Measurements from ENCODE around the gene TCERG1L. TPM values are rescaled to one million over a fixed set of nuclear protein-coding genes. Genes with fewer than 3 reads are reported as not detected.

The TCERG1L gene
- total RNA-seq, 2 donors from 2014 or later: not detected

- Histone ChIP-seq H3K9me3 (no peaks in the 10 kb centered on the region), H3K4me1 (ENCODE audit: control insufficient read depth in 1 of 2, low read depth in 2 of 2) (no peaks in the 10 kb centered on the region), H3K27me3 (replicated peaks; ENCODE audit: insufficient read depth) (no peaks in the 10 kb centered on the region), H3K27ac (no peak overlapping the region), H3K36me3 (no peaks in the 10 kb centered on the region), H3K4me3 (no peak overlapping the region)
- no peak for DNase-seq (ENCODE audit: low spot score)
- no peak for ATAC-seq (ENCODE audit: insufficient number of reproducible peaks, low FRiP score, low read depth)
- TF ChIP-seq CTCF (IDR thresholded peaks at IDR 0.05): no peak
Observed at GRCh38 chr10:131258256-131258655, 53.3 kb downstream of the TCERG1L start.

GRCh38 chr10:131257027-131257426 lies 54.5 kb downstream of the TCERG1L start:
- H3K4me3 ChIP-seq: no peak overlapping the region
- no peaks in the 10 kb centered on the region for H3K4me1 ChIP-seq (ENCODE audit: control insufficient read depth in 1 of 2, low read depth in 2 of 2)
- H3K27me3 ChIP-seq (replicated peaks; ENCODE audit: insufficient read depth): no peaks in the 10 kb centered on the region
- no peak for TF ChIP-seq CTCF (IDR thresholded peaks at IDR 0.05)
- no peak for ATAC-seq (ENCODE audit: insufficient number of reproducible peaks, low FRiP score, low read depth)
- no peaks in the 10 kb centered on the region for H3K9me3 ChIP-seq
- no peak for DNase-seq (ENCODE audit: low spot score)
- no peak overlapping the region for H3K27ac ChIP-seq
- no peaks in the 10 kb centered on the region for H3K36me3 ChIP-seq

- DNase-seq (ENCODE audit: low spot score) (no peak), ATAC-seq (ENCODE audit: insufficient number of reproducible peaks, low FRiP score, low read depth) (no peak)
- H3K9me3 ChIP-seq: no peaks in the 10 kb centered on the region
- TF ChIP-seq CTCF (IDR thresholded peaks at IDR 0.05): no peak
- no peak overlapping the region for H3K4me3 ChIP-seq
- H3K27ac ChIP-seq: no peak overlapping the region
- no peaks in the 10 kb centered on the region for H3K4me1 ChIP-seq (ENCODE audit: control insufficient read depth in 1 of 2, low read depth in 2 of 2)
- no peaks in the 10 kb centered on the region for H3K36me3 ChIP-seq
- H3K27me3 ChIP-seq (replicated peaks; ENCODE audit: insufficient read depth): no peaks in the 10 kb centered on the region
Observed at GRCh38 chr10:131254859-131255252, 56.7 kb downstream of the TCERG1L start.

GRCh38 chr10:131253931-131254858 lies 57.3 kb downstream of the TCERG1L start:
- no peak for TF ChIP-seq CTCF (IDR thresholded peaks at IDR 0.05)
- no peaks in the 10 kb centered on the region for H3K27me3 ChIP-seq (replicated peaks; ENCODE audit: insufficient read depth)
- DNase-seq (ENCODE audit: low spot score) (no peak), ATAC-seq (ENCODE audit: insufficient number of reproducible peaks, low FRiP score, low read depth) (no peak)
- H3K27ac ChIP-seq: no peak overlapping the region
- no peaks in the 10 kb centered on the region for H3K36me3 ChIP-seq
- no peaks in the 10 kb centered on the region for H3K9me3 ChIP-seq
- H3K4me3 ChIP-seq: no peak overlapping the region
- H3K4me1 ChIP-seq (ENCODE audit: control insufficient read depth in 1 of 2, low read depth in 2 of 2): no peaks in the 10 kb centered on the region

- Histone ChIP-seq H3K4me3 (no peak overlapping the region), H3K27me3 (replicated peaks; ENCODE audit: insufficient read depth) (no peaks in the 10 kb centered on the region), H3K9me3 (no peaks in the 10 kb centered on the region), H3K4me1 (ENCODE audit: control insufficient read depth in 1 of 2, low read depth in 2 of 2) (no peaks in the 10 kb centered on the region), H3K36me3 (no peaks in the 10 kb centered on the region), H3K27ac (no peak overlapping the region)
- no peak for TF ChIP-seq CTCF (IDR thresholded peaks at IDR 0.05)
- no peak for DNase-seq (ENCODE audit: low spot score)
- no peak for ATAC-seq (ENCODE audit: insufficient number of reproducible peaks, low FRiP score, low read depth)
Observed at GRCh38 chr10:131252567-131253276, 58.8 kb downstream of the TCERG1L start.

All from thoracic aorta (tissue), 2 donors.